AG08395 (cell line): Measurements from ENCODE around the gene GSTCD.

Experiments
- DNase-seq: peaks from one replicate; pipeline ENCODE4 v3.0.0; 2012; ENCODE audit warnings: mixed read lengths, low spot score

The GSTCD gene

GRCh38 chr4:105894660-105895582 is 186.3 kb downstream of the GSTCD start, which contains the start of gene NPNT:
TSS of gene NPNT (plus strand) at chr4:105895471. CDS start at chr4:105895653, 182 bp downstream.
- peak; percentile 5 for DNase-seq

- DNase-seq = no peak
Observed at GRCh38 chr4:105895583-105896460, 187.2 kb downstream of the GSTCD start.

GRCh38 chr4:105896461-105896942 is 187.9 kb downstream of the GSTCD start:
- DNase-seq = no peak
